H9 (cell line): ENCODE results near the gene RPRD2. TPM values are rescaled to one million over a fixed set of nuclear protein-coding genes. Genes with fewer than 3 reads are reported as not detected.

ENCODE experiments used
- DNase-seq: peaks from one replicate; pipeline ENCODE4 v3.0.0-alpha.2; 2017
- H2AFZ ChIP-seq: one replicate; pipeline ENCODE4 v1.6.1; 2013; ENCODE audit warnings: mild to moderate bottlenecking, low read length, control low read depth, moderate library complexity
- H2AK5ac ChIP-seq: 2 replicates; pipeline ENCODE4 v1.6.1; 2013; ENCODE audit warnings: low read length, control low read depth, mixed read lengths; ENCODE audit not compliant: insufficient read length
- H2BK120ac ChIP-seq: one replicate; pipeline ENCODE4 v1.6.1; 2013; ENCODE audit warnings: low read depth, mild to moderate bottlenecking, low read length, control low read depth, inconsistent platforms; ENCODE audit not compliant: poor library complexity, severe bottlenecking
- H2BK12ac ChIP-seq: 2 replicates; pipeline ENCODE4 v1.6.1; 2013; ENCODE audit warnings: low read length, control low read depth, mixed read lengths, low read depth; ENCODE audit not compliant: insufficient read length
- H2BK15ac ChIP-seq: 2 replicates; pipeline ENCODE4 v1.6.1; 2013; ENCODE audit warnings: low read depth, low read length, control low read depth
- H2BK20ac ChIP-seq: one replicate; pipeline ENCODE4 v1.6.1; 2013; ENCODE audit warnings: low read depth, mild to moderate bottlenecking, low read length, control low read depth, inconsistent platforms; ENCODE audit not compliant: poor library complexity, severe bottlenecking
- H2BK5ac ChIP-seq: 2 replicates; pipeline ENCODE4 v1.6.1; 2013; ENCODE audit warnings: low read length, control low read depth, mixed read lengths; ENCODE audit not compliant: insufficient read length
- H3K14ac ChIP-seq: 2 replicates; pipeline ENCODE4 v1.6.1; 2013; ENCODE audit warnings: low read length, control low read depth; ENCODE audit not compliant: insufficient read depth
- H3K18ac ChIP-seq: 2 replicates; pipeline ENCODE4 v1.6.1; 2013; ENCODE audit warnings: low read depth, mild to moderate bottlenecking, mixed read lengths, low read length, control low read depth; ENCODE audit not compliant: insufficient read length
- H3K23ac ChIP-seq: 2 replicates; pipeline ENCODE4 v1.6.1; 2013; ENCODE audit warnings: low read length, control low read depth, mixed read lengths, low read depth; ENCODE audit not compliant: insufficient read length
- H3K23me2 ChIP-seq: 2 replicates; pipeline ENCODE4 v1.6.1; 2013; ENCODE audit warnings: low read depth, mild to moderate bottlenecking, mixed read lengths, low read length, control low read depth; ENCODE audit not compliant: insufficient read length, poor library complexity, severe bottlenecking
- H3K27ac ChIP-seq: 2 replicates; pipeline ENCODE4 v1.5.1; 2013; ENCODE audit warnings: low read length, control low read depth, mixed read lengths, low read depth; ENCODE audit not compliant: insufficient read length
- H3K27me3 ChIP-seq: 2 replicates; pipeline ENCODE4 v1.6.1; 2013; ENCODE audit warnings: low read length, control low read depth, inconsistent platforms; ENCODE audit not compliant: insufficient read depth
- H3K4ac ChIP-seq: 2 replicates; pipeline ENCODE4 v1.6.1; 2013; ENCODE audit warnings: low read depth, mild to moderate bottlenecking, control low read depth, inconsistent platforms, low read length, moderate library complexity
- H3K4me1 ChIP-seq: 2 replicates; pipeline ENCODE4 v1.6.1; 2013; ENCODE audit warnings: low read length, control low read depth, inconsistent platforms; ENCODE audit not compliant: insufficient read depth
- H3K4me2 ChIP-seq: 2 replicates; pipeline ENCODE4 v1.6.1; 2013; ENCODE audit warnings: low read length, control low read depth, mixed read lengths; ENCODE audit not compliant: insufficient read length, insufficient read depth
- H3K56ac ChIP-seq: 2 replicates; pipeline ENCODE4 v1.6.1; 2013; ENCODE audit warnings: low read depth, mild to moderate bottlenecking, mixed read lengths, low read length, control low read depth; ENCODE audit not compliant: insufficient read length
- H3K79me1 ChIP-seq: 2 replicates; pipeline ENCODE4 v1.6.1; 2013; ENCODE audit warnings: low read depth, mild to moderate bottlenecking, moderate library complexity, low read length, control low read depth, inconsistent platforms; ENCODE audit not compliant: insufficient read depth, poor library complexity, severe bottlenecking
- H3K79me2 ChIP-seq: 2 replicates; pipeline ENCODE4 v1.6.1; 2013; ENCODE audit warnings: low read length, control low read depth, inconsistent platforms; ENCODE audit not compliant: insufficient read depth
- H3K9ac ChIP-seq: 2 replicates; pipeline ENCODE4 v1.6.1; 2013; ENCODE audit warnings: low read length, control low read depth, mixed read lengths; ENCODE audit not compliant: insufficient read length; ENCODE audit errors: extremely low read depth
- H3K9me3 ChIP-seq: one replicate; pipeline ENCODE4 v1.6.1; 2013; ENCODE audit warnings: low read depth, low read length, inconsistent platforms; ENCODE audit not compliant: control insufficient read depth
- H3T11ph ChIP-seq: one replicate; pipeline ENCODE4 v1.6.1; 2013; ENCODE audit warnings: mild to moderate bottlenecking, low read length, control low read depth, inconsistent platforms
- H4K20me1 ChIP-seq: one replicate; pipeline ENCODE4 v1.6.1; 2013; ENCODE audit not compliant: control insufficient read depth, insufficient read length, insufficient read depth
- H4K5ac ChIP-seq: 2 replicates; pipeline ENCODE4 v1.6.1; 2013; ENCODE audit warnings: low read depth, mild to moderate bottlenecking, mixed read lengths, low read length, control low read depth; ENCODE audit not compliant: insufficient read length
- H4K8ac ChIP-seq: replicated peaks from 2 replicates; pipeline ENCODE4 v1.6.1; 2013; ENCODE audit warnings: low read length, control low read depth, mixed read lengths, low read depth; ENCODE audit not compliant: insufficient read length
- H4K91ac ChIP-seq: 2 replicates; pipeline ENCODE4 v1.6.1; 2013; ENCODE audit warnings: low read depth, mild to moderate bottlenecking, moderate library complexity, mixed read lengths, low read length, control low read depth; ENCODE audit not compliant: insufficient read length
- H3K27ac Mint-ChIP-seq, 3 experiments: 2 replicates in 2 of 3; 3 replicates in 1 of 3; pipeline ENCODE4 v1.8.0; 2020 to 2021; ENCODE audit warnings: mixed read lengths in 3 of 3, mild to moderate bottlenecking in 1 of 3, moderate library complexity in 1 of 3
- H3K27me3 Mint-ChIP-seq: 2 replicates; pipeline ENCODE4 v1.8.0; 2021; ENCODE audit warnings: low read depth, mild to moderate bottlenecking, moderate library complexity, mixed read lengths
- H3K36me3 Mint-ChIP-seq, 3 experiments: 2 replicates in 2 of 3; 3 replicates in 1 of 3; pipeline ENCODE4 v1.8.0; 2020 to 2021; ENCODE audit warnings: low read depth in 3 of 3, mixed read lengths in 3 of 3; ENCODE audit not compliant: insufficient read depth in 1 of 3
- H3K4me1 Mint-ChIP-seq, 2 experiments: 2 replicates each; pipeline ENCODE4 v1.8.0; 2020; ENCODE audit warnings: mixed read lengths in 2 of 2
- H3K4me3 Mint-ChIP-seq, 2 experiments: 2 replicates in 1 of 2; 3 replicates in 1 of 2; pipeline ENCODE4 v1.8.0; 2020 to 2021; ENCODE audit warnings: mild to moderate bottlenecking in 2 of 2, mixed read lengths in 2 of 2, moderate library complexity in 1 of 2
- H3K9me3 Mint-ChIP-seq, 2 experiments: 2 replicates in 1 of 2; 3 replicates in 1 of 2; pipeline ENCODE4 v1.8.0; 2020; ENCODE audit warnings: mild to moderate bottlenecking in 2 of 2, mixed read lengths in 2 of 2, moderate library complexity in 1 of 2
- CTCF ChIP-seq: fragments of 200-600 bp; sonication (generic); conservative IDR thresholded peaks from 3 replicates; pipeline ENCODE4 v1.8.0; 2021; ENCODE audit warnings: antibody characterized with exemption, mild to moderate bottlenecking
- WGBS: extraction: QIAGEN DNeasy Blood & Tissue Kit; methylation state at CpG from one replicate; pipeline ENCODE4 v1.1.7; 2013; ENCODE audit warnings: missing lambda C conversion rate, low lambda C conversion rate, mixed read lengths; ENCODE audit not compliant: insufficient read length; ENCODE audit errors: extremely low coverage; 5-methylcytosine and 5-hydroxymethylcytosine counted together
- total RNA-seq: library from RNA; stranded (reverse); gene quantifications from 2 replicates; pipeline ENCODE4 v1.2.1, GENCODE V29; 2021

The RPRD2 gene
- total RNA-seq, 1 experiment from 2014 or later = 39.0 TPM

GRCh38 chr1:150386592-150386991 lies 22.6 kb downstream of the RPRD2 start:
- no peak overlapping the region for H2BK20ac ChIP-seq
- no peak overlapping the region for H2BK120ac ChIP-seq
- H4K91ac ChIP-seq = no peak overlapping the region
- no peaks in the 10 kb centered on the region for H3K36me3 Mint-ChIP-seq
- no peak overlapping the region for H2BK12ac ChIP-seq
- H4K8ac ChIP-seq = no peak overlapping the region
- H3K23ac ChIP-seq = no peak overlapping the region
- no peak overlapping the region for H2BK15ac ChIP-seq
- no peak overlapping the region for H3K4me2 ChIP-seq
- peaks cover 6% of the 10 kb centered on the region for H3K79me1 ChIP-seq
- no CpG with 5 or more reads among the region's 1 CpG for WGBS
- peaks cover 10% of the 10 kb centered on the region; the same call in 1 of the 2 replicates for H3K79me2 ChIP-seq
- no peaks in the 10 kb centered on the region for H3K9me3 ChIP-seq
- no peak overlapping the region for H3K4ac ChIP-seq
- H3K27ac Mint-ChIP-seq = no peak overlapping the region; a peak in 1 of 7 replicates
- no peak overlapping the region for H3K9ac ChIP-seq
- H3K27me3 ChIP-seq = no peaks in the 10 kb centered on the region
- no peak overlapping the region for H2AFZ ChIP-seq
- no peaks in the 10 kb centered on the region for H4K20me1 ChIP-seq
- H3K9me3 Mint-ChIP-seq = no peaks in the 10 kb centered on the region
- H3T11ph ChIP-seq = no peak overlapping the region
- no peak overlapping the region for H3K18ac ChIP-seq
- no peak overlapping the region for H3K4me3 Mint-ChIP-seq
- H3K56ac ChIP-seq = no peak overlapping the region
- H3K23me2 ChIP-seq = no peaks in the 10 kb centered on the region
- DNase-seq = no peak
- no peak overlapping the region for H3K27ac ChIP-seq
- H3K27me3 Mint-ChIP-seq = no peaks in the 10 kb centered on the region
- no peak overlapping the region for H3K14ac ChIP-seq
- no peak overlapping the region for H2AK5ac ChIP-seq
- H2BK5ac ChIP-seq = no peak overlapping the region
- H3K4me1 ChIP-seq = no peaks in the 10 kb centered on the region
- H3K4me1 Mint-ChIP-seq = peaks cover 3 to 8% of the 10 kb centered on the region in 2 experiments; a peak in 3 of 4 replicates
- no peak for TF ChIP-seq CTCF
- H4K5ac ChIP-seq = no peak overlapping the region
